Epithelial cell of esophagus (primary cell): ENCODE measurements around the gene CCL27.

Experiments
- DNase-seq: peaks from one replicate; pipeline ENCODE4 v3.0.0; 2010; ENCODE audit warnings: low read depth
- H3K4me3 ChIP-seq: 2 replicates; pipeline ENCODE4 v1.5.1; 2011; ENCODE audit warnings: mild to moderate bottlenecking, low read length, control low read depth
- CTCF ChIP-seq: IDR thresholded peaks from 2 replicates; pipeline ENCODE4 v1.5.1; 2011; ENCODE audit warnings: low read depth, mild to moderate bottlenecking, low read length, control low read depth, inconsistent platforms; ENCODE audit not compliant: insufficient read depth; ENCODE audit errors: missing control alignments

CCL27 gene

GRCh38 chr9:34669809-34670562, 7.5 kb upstream of the CCL27 start:
- DNase-seq: no peak
- no peak for TF ChIP-seq CTCF
- H3K4me3 ChIP-seq: no peak overlapping the region

GRCh38 chr9:34665381-34666250, 3.2 kb upstream of the CCL27 start:
- peak; percentile 97 for DNase-seq
- TF ChIP-seq CTCF: no peak
- peak overlapping the region; percentile 95 for H3K4me3 ChIP-seq

GRCh38 chr9:34665067-34665380, 2.6 kb upstream of the CCL27 start:
- no peak for TF ChIP-seq CTCF
- peak overlapping the region; percentile 56 for H3K4me3 ChIP-seq
- no peak for DNase-seq

- DNase-seq: peak; percentile 80
- peak overlapping the region; percentile 56 for H3K4me3 ChIP-seq
- peak; percentile 76 for TF ChIP-seq CTCF
Measured at GRCh38 chr9:34664281-34665066, 2.0 kb upstream of the CCL27 start.

- no peak for TF ChIP-seq CTCF
- H3K4me3 ChIP-seq: no peak overlapping the region
- DNase-seq: no peak
Measured at GRCh38 chr9:34663303-34663605, 797 bp upstream of the CCL27 start.

- no peak overlapping the region for H3K4me3 ChIP-seq
- DNase-seq: peak; percentile 70
- no peak for TF ChIP-seq CTCF
Measured at GRCh38 chr9:34659592-34660253, 2.7 kb downstream of the CCL27 start.
